PC-3 (cell line): Measurements from ENCODE around the gene PRSS58.
A peak's percentile ranks its signal among the peaks of the same experiment; 100 is the strongest.

Source experiments
- CTCF ChIP-seq: fragments of 300-600 bp; sonication (generic); conservative IDR thresholded peaks from 2 replicates; pipeline ENCODE4 v1.5.1; 2017; ENCODE audit warnings: antibody characterized with exemption, low read depth, mild to moderate bottlenecking, low read length
- EZH2 ChIP-seq: fragments of 300-600 bp; sonication (generic); IDR thresholded peaks from one replicate; pipeline ENCODE4 v1.6.1; 2017; ENCODE audit warnings: antibody characterized with exemption, mild to moderate bottlenecking, low read length; ENCODE audit not compliant: unreplicated experiment

GRCh38 chr7:142301923-142302550 lies 44.2 kb upstream of the PRSS58 start:
- no peak for TF ChIP-seq EZH2
- peak; percentile 68 for TF ChIP-seq CTCF
